GM18502 (cell line): ENCODE data around the gene RNF14.
A peak's percentile ranks its signal among the peaks of the same experiment; 100 is the strongest.
"Not testable (repeated sequence)": the region's sequence is repeated elsewhere in the genome, so short reads cannot be mapped to it uniquely, and the experiment has no call there.

ENCODE experiments used
- ATAC-seq: cut with Tn5 transposase; IDR thresholded peaks from one replicate; pipeline ENCODE4 v1.9.1; 2021; ENCODE audit warnings: mild to moderate bottlenecking; ENCODE audit not compliant: unreplicated experiment, poor library complexity

Gene RNF14, protein sequence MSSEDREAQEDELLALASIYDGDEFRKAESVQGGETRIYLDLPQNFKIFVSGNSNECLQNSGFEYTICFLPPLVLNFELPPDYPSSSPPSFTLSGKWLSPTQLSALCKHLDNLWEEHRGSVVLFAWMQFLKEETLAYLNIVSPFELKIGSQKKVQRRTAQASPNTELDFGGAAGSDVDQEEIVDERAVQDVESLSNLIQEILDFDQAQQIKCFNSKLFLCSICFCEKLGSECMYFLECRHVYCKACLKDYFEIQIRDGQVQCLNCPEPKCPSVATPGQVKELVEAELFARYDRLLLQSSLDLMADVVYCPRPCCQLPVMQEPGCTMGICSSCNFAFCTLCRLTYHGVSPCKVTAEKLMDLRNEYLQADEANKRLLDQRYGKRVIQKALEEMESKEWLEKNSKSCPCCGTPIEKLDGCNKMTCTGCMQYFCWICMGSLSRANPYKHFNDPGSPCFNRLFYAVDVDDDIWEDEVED

DNA sequence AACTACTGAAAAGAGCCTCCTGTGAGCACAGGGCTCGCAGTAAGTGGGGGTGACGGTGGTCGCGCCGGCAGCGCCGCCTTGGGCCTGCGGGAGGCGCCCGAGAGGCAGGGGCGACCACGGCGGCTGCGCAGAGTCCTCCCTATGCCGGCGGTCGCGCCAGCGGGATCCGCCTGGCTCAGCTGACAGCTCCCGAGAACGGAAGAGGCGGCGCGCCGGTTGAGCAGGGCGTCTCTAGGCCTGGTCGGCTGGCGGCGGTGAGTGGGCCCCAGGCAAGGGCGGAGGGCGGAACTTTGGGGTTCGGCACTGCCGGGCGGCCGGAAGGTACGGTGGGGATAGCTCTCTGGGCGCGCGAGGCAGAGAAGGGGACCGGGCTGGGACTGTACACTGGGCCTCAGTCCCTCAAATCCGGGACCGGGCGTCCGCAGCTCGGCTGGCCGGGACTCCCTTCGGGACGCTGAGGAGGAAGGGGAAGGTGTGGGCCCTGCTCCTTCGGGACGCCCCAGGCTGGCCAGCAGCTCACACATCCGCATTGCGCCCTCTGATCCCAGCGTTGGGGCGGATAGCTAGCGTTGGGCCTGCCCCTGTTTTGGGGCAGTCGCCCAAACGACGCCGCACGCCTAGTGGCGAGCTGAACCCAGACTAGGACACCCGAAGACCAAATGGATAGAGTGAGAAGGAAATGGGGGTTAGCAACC, at the start of gene RNF14:
RNF14 (plus strand) TSS at position 192 of the 695 bp plus-strand sequence. CDS start 4,484 bp downstream, outside the sequence.
- ATAC-seq = peak; percentile 92

DNA sequence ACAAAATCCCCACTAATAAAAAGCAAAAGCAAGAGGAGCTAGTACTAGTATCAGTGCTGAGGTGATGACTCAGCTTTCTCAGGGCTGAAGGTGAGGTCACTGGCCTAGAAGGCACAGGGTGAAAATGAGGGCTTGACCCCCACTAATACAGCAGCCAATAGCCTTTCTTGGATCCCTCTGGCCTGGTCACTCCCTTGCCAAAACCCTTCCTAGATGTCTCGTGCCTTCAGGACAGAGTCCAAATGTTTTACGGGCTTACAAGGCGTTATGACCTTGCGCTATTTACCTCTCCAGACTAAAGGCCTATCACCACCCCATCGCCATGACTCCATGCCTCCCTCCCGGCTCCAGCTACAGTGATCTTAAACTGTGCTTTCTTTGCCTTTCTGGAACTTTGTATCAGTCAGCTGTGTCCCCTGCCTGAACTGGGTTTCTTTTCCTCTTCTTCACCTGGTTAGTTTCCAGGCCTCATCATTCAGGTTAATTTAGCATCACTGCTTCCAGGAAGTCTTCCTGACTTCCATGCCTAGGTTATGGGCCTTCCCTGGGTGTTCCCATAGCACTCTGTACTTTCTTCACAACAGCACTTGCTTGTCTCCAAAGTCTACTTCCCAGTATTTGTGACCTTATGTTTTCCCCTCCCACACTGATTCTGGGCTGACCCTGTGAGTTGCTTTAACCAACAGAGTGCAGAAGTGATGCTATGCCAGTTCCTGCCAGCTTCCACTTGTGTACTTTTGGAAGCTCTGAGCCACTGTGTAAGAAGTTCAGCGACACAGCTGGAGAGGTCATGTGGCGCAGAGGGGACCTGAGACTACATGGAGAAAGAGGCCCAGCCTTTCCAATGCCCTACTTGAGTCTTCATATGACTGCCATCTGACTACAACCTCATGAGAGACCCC, 49.4 kb upstream of the RNF14 start:
- ATAC-seq = no peak

DNA sequence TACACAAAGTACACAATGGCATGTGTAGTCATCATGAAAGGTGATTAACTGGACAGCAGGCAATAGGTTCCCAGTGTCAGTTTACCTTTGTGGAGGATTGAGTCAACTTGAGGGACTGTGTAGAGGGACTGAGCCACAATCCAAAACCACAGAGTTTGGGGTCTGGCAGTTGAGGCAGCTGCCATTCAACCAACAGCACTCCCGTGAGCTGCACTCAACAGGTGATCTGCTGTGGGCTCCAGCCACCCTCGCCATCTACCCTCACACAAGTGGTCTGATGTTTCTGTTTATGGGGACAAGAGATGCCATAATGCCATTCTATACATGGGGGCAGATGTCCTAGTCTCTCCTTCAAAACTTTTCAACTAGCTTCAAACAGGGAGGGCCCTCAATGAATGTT, 48.1 kb upstream of the RNF14 start:
- ATAC-seq = no peak

DNA sequence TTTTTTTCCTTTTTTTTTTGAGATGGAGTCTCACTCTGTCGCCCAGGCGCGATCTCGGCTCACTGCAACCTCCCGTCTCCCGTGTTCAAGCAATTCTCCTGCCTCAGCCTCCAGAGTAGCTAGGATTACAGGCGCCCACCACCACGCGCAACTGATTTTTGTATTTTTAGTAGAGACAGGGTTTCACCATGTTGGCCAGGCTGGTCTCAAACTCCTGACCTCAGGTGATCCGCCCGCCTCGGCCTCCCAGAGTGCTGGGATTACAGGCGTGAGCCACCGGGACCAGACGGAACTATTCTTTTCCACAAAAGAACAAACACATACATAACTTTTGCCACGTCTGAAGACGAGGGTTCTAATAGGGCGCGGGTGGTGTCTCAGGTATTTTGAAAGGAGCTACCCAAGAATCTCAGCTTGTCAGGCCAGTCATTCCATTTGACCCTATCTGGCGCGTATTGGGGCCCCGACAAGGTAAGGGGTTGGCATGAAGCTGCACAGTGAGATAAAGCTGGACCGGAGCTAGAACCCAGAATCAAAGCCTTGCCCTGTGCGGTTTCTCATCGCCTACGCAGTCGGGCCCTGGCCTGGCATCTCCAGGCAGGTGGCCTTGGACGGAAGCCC, 46.0 kb upstream of the RNF14 start:
- ATAC-seq = not testable (repeated sequence)

DNA sequence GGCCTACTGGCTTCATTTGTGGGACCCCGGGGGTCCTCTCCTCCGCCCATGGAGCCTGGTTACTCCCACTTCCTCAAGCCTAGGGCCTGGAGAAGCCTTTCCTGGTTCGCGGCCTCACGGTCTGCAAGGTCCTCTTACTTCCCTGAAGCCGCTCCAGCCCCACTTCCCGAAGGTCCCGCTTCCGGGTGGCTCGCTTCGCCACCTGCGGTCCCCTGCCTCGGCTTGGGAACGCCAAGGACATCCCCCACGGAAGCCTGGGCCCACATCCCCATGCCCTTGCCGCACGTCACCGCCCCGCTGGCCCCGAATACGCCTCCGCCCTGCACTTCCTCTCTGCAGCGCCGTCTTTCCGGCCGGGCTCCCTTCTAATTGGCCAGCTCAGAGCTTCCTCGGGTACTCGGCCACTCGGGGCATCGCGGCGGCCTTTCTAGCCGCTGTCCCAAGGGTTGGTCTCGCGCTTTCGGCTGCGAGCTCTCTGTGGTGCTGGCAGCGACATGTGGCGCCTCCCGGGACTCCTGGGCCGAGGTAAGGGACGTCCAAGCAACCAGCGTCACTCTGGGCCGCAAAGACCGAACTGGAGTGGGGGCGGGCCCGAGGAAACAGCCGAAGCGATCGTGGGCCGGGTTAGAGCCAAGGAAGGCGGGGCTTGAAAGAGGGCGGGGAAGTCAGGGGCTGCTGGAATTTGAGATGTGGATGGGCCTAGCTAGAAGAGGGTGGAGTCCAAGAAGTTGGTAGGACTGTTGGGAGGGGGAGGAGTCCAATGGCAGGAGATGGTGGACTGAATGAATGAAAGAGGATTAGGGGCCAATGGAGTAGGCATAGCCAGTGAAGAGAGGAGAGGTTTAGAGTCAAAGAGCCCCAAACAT, 45.2 kb upstream of the RNF14 start, which contains the start of gene DELE1:
DELE1 (plus strand) TSS at position 424 of the 866 bp plus-strand sequence; CDS start at position 495, 71 bp downstream.
- peak; percentile 98 for ATAC-seq

DNA sequence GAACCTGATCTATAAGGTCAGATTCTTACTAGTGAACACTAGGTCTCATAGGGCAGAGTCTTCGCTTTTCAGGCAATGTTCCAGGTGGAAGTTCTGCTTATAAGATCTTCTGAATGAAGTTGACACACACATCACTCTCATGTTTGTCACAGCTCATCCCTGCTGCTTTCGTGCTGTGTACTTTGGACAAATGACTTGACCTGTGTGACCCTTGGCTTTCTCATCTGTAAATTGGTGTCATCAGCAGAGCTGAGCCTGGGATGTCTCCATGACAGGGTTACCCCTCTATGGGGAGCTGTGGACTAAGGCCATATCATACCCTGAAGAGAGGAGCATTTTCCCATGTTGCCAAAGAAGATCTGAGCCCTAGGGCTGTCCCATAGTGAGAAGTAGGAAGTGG, 42.5 kb upstream of the RNF14 start:
- ATAC-seq = no peak

DNA sequence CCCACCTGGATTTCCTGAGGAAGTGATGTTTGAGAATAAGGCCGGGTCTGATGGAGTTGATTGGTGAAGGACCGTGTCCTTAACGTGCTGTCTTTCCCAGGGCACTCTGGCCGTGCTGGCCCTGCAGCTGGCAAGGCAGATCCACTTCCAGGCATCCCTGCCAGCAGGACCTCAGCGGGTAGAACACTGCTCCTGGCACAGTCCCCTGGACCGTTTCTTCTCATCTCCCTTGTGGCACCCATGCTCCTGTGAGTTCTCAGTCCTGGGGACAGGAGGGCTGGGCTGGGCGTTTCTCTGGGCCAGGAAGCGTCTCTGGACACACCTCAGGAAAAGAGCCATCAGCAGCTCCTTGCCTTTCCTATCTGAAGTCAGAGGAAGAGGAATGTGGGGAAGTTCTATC, 40.9 kb upstream of the RNF14 start:
- no peak for ATAC-seq

DNA sequence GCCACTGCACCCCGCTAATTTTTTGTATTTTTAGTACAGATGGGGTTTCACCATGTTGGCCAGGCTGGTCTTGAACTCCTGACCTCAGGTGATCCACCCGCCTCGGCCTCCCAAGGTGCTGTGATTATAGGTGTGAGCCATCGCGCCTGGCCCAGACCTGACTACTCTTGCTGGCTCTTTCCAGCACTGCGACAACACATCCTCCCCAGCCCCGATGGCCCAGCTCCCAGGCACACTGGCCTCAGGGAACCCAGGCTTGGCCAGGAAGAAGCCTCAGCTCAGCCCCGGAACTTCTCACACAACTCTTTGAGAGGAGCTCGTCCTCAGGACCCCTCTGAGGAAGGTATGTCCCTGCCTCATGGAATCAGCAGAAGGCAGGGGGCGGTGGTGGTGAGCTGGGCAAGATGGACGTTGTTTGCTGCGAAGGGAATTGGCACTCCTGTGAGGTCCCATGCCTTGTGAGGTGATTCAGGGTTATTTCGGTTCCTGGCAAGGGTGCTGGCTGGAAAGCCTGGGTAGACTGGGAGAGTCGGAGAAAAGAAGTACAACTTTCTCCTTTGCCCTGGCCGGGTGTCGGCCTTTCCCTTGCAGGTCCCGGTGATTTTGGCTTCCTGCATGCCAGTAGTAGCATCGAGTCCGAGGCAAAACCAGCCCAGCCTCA, 39.4 kb upstream of the RNF14 start:
- no peak for ATAC-seq

DNA sequence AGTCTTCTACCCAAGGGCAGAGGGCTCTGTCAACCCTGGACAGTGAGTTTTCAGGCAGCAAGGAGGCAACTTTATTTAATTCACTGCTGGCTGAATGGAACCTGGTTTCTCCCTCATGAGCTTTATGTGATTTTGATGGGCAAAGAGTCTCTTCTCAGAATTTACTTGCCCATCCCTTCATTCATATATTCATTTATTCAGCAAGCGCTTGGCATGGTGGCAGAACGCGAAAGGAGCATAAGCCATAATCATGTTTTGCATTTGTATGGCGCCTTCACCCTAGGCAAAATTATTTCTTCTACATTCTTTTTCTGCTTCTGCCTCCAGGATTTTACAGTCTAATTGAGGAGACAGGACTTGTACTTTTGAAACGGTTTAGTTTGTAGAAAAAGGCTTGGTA, 37.2 kb upstream of the RNF14 start:
- ATAC-seq = no peak

DNA sequence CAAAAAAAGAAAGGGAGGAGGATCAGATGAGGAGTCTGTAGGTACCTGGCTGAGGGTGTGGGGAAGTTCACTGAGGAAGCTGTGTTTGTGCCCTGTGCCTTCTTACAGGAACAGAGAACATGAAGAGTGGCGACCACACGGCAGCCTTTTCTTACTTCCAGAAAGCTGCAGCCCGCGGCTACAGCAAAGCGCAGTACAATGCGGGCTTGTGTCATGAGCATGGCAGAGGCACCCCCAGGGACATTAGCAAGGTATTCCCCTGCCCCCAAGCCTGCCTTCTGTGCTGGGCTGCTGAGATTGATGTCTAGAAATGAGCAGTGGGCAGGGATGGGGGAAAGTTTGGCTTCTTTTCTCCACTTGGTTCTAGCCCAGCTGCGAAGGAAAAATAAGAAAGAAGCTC, 35.8 kb upstream of the RNF14 start:
- ATAC-seq = no peak

DNA sequence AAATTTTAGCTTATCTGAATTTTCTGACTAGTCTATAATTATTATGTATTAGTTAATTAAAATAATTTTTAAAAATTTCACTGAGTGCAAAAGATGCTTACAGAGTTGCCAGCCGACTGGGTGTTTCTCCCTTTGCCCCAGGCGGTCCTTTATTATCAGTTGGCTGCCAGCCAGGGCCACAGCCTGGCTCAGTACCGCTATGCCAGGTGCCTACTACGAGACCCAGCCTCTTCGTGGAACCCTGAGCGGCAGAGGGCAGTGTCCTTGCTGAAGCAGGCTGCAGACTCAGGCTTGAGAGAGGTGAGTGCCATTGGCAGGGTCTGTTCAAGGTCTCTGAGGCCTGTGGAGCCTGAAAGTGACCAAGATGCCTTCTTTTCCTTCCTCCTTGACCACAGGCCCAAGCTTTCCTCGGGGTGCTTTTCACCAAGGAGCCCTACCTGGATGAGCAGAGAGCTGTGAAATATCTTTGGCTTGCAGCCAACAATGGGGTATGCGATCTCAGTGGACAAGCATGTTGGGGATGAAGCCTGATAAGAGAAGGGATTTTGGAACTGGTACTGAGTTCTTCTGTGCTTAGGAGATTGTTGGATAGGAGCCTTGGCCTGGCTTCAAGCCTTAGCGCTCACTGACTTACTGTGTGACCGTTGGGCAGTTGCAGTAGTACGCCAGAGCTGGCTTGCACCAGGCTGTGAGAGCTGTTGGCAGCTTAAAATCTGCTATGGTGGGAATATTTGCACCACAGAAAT, 34.6 kb upstream of the RNF14 start:
- ATAC-seq = no peak

DNA sequence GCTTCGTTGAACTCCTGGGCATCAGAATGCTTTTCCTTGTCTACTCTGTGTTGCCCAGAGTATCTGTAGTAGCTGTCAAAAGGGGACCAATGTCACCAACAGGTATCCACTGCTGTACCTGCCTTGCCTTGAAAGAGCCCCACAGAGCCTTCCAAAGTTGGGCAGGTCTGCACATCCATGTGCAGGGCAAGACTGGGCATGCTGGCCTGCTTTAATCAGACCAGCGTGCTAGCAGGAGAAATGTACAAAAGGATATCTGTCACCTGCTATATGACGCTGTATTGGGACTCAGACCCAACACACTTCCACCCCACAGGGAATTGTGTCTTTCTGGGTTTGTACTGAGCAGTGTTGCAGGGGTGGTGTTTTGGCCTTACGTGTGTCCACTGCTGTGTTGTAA, 33.4 kb upstream of the RNF14 start:
- ATAC-seq = no peak

DNA sequence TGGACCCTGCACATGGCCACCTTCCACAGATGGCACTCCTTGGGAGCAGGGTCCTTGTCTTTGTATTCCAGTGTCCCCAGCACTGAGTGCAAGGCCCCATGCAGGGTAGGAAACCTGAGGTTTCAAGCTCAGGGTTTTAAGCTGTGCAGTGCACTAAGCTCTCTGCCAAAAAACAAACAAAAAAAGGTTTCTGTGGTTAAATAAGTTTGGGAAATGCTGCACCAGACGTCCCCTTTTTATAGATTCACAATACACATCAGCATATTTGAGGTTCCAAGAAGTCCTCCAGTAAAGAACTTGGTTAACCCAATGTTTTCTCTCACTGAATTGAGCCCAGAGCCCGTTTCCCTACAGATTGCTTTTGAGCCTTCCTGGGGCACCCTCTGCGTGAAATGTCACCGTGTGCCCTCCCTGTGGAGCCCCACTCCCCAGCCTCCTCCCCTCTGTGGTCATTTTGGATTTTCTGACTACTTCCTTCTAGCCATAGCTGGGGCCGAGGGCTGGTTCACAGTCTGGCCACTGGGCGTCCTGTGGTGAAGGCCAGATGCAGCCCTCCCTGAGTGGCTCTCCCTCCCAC, 28.1 kb upstream of the RNF14 start:
- ATAC-seq = no peak

DNA sequence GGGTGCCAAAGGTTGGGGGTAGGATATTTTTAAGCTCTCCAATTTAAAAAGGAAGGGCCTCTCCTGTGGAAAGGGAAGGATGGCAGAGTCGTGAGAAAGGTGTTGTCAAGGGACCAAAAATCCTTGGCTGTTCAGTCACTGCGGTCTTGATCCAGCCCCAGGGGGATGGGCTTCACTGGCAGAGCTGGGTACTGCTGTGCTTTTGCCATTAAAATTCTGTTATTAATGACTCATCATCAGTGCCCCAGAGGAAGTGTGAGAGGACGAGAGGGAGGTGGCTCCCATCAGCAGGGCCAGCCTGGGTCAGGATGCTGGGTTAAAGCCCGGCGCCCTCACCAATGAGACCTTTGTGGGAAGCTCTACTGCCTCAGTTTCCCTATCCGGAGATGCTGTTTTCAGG, 27.6 kb upstream of the RNF14 start:
- no peak for ATAC-seq

DNA sequence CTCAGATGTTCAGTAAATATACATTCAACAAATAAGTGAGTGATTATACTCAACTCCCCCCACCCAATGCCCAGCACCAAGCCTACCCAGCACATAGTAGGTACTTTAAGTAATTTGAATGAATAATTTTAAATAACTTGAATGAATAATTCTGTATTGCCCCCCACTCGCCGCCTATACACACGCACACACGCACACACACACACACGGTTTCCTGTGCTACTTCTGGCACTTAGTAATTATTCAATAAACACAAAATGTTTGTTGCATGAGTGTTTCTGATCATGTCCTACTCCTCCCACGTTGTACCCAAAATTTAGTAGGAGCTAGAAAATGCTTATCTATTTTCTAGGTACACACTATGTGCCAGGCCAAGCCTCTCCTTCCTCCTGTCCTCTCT, 27.1 kb upstream of the RNF14 start:
- no peak for ATAC-seq

DNA sequence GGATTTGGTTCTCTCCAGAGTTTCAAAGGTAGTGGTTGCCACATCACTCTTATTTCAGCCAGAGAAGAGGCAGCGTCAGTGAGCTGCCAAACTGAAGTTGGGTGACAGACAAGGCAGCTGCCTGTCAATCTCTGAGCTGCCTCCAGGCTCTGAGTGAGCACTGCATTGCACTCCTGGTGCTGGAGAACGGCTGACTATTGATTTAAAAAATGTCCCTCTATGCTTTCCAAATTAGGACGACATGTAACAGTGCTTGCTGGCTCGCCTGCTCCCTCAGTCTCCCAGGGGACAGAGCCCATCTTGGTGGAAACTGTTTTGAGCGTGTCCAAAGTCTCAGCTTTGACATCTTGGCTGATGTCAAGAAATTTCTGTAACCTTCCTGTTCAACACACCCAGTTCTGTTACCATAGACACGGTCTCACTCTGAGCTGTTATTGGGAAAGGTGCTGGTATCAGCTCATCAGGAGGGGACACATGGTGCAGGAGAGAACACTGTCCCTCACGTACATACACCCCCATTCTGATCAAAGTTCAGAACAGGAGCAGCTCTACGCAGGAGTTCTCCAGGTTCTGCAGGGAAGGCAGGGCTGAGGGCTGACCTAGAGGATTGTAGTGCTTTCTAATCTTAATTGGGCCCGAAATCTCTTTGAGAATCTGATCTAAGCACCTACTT, 26.6 kb upstream of the RNF14 start:
- no peak for ATAC-seq

DNA sequence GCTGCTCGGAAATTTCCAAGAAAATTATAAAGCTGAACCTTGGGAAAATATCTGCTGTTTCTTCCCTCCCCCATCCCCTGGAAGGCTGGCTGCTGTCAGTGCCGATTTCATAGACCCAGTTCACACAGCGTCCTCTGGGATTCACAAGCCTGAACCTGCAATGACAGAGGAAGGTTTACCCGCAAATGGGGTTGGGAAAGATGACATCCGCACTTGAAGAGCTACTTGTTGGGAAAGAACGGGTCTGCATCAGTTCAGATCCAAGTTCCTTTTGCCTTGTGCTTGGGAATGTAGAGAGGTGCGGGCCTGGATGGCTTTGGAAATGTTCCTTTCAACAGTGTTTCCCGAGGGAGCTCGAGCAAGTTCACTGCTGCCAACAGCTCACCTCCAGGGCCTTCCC, 24.8 kb upstream of the RNF14 start:
- ATAC-seq = no peak
